ENCODE results near the gene MPV17L2.

MPV17L2 gene

DNA sequence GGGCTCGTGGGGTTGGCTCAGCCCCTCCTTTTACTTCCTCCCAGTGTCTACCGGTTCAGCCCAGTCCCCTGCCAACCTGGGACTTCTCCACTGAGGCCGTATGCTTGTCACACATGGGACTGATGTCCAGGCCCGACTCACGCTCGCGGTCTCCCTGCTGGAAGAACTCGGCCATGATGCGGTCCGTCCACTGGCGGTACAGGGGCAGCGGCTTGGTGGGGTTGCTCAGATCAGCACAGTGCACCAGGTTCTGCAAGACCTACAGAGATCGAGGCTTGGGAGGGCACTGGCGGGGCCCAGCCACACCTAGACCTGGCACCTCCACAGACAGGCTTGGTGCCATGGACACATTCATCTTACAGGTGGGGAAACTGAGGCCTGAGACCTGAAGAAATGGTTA is 18.7 kb downstream of the MPV17L2 start:
- no peaks in the 10 kb centered on the region for H3K36me3 Mint-ChIP-seq
- H3K27ac Mint-ChIP-seq = no peak overlapping the region
- H3K27me3 Mint-ChIP-seq = peaks cover 43% of the 10 kb centered on the region

DNA sequence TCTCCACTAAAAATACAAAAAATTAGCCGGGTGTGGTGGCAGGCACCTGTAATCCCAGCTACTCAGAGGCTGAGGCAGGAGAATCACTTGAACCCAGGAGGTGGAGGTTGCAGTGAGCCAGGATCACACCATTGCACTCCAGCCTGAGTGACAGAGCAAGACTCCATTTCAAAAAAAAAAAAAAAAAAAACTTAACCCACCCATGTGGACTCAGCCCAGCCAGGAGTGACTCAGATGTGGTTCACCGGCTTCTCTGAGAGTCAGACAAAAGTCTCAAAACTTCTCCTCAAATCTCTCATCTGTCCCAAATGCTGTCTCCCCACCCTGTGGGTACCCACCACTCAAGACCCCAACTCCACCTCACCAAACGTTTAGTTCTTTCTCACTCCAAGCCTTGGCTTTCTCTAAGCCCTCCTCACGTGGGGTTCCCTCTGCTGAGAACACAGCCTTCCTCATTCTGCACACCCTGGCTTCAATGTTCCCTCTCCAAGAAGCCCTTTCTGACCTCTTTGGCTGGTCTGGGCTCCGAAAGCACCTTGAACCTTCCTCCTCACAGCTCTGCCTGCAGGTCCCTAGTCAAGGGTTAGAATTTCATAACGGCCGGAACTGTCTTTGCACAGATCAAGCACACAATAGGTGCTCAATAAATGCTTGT is 21.9 kb downstream of the MPV17L2 start:
- Mint-ChIP-seq H3K27ac (peak overlapping the region; percentile 33), H3K4me3 (no peak overlapping the region), H3K4me1 (no peaks in the 10 kb centered on the region), H3K9me3 (no peaks in the 10 kb centered on the region), H3K36me3 (no peaks in the 10 kb centered on the region), H3K27me3 (peaks cover 36% of the 10 kb centered on the region)
- ATAC-seq = peak; percentile 44

More for the DNA sequence above, 18.7 kb downstream of the MPV17L2 start:
- peaks cover 4% of the 10 kb centered on the region for H3K4me1 Mint-ChIP-seq
- no peak for ATAC-seq
- H3K9me3 Mint-ChIP-seq = no peaks in the 10 kb centered on the region
- H3K4me3 Mint-ChIP-seq = no peak overlapping the region

DNA sequence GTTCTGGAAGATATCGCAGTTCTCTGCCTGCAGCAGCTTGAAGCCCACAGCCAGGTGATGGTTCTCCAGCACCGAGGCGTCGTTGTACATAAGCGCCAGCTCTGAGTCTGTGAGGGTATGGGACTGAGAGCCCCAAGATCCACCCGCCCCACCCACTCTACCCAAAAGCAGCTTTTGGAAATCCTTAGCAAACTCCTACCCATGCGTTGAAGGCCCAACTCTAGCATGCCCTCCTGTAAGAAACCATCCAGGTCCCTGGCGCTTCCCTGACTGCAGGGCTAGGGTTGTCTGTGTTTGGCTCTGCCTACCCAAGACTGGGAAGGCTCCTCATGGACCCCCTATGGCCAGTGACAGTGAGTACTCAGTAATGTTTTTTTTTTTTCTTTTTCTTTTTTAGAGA is 23.8 kb downstream of the MPV17L2 start:
- Mint-ChIP-seq H3K4me1 (no peaks in the 10 kb centered on the region), H3K9me3 (no peaks in the 10 kb centered on the region), H3K4me3 (no peak overlapping the region), H3K27me3 (peaks cover 36% of the 10 kb centered on the region), H3K27ac (no peak overlapping the region), H3K36me3 (no peaks in the 10 kb centered on the region)
- ATAC-seq = no peak

DNA sequence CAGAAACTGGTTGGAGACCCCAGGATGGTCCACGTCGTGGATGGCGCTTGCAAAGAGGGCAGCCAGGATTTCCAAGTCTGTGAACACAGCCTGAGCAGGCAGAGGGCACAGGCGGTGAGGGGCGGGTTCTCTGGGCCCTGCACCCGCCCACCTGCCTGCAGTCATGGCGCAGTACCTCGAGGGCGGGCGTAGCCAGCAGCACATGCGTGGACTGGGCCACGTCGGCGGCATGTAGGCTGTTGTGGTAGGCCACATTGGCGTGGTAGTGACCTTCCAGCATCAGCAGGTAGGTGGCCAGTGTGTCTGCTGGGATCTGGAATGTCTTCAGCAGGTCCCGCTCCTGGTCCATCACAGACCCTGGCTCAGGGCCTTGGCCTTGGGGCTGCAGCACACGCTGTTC is 25.1 kb downstream of the MPV17L2 start:
- H3K27me3 Mint-ChIP-seq = peaks cover 46% of the 10 kb centered on the region
- no peaks in the 10 kb centered on the region for H3K4me1 Mint-ChIP-seq
- H3K9me3 Mint-ChIP-seq = no peaks in the 10 kb centered on the region
- no peaks in the 10 kb centered on the region for H3K36me3 Mint-ChIP-seq
- ATAC-seq = no peak
- H3K27ac Mint-ChIP-seq = no peak overlapping the region
- H3K4me3 Mint-ChIP-seq = no peak overlapping the region

DNA sequence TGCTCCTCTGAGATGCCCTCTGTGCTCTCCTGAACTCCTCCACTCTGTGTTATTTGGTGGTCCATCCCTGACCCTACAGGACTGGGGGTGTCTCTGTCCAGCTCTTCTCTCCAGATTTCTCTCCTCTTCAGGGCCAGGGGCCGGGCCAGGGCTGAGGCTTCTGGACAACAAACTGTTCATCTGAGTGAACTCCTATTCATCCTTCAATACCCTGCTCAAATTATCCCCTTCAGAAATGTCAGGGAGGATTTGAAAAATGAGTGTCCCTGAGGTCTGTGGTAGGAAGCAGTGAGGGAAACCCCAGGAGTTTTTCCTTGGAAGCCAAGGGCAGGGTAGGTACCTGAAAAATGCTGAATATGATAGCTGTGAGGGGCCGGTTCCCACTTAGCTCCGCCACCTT is 25.6 kb downstream of the MPV17L2 start:
- no peaks in the 10 kb centered on the region for H3K9me3 Mint-ChIP-seq
- H3K4me1 Mint-ChIP-seq = no peaks in the 10 kb centered on the region
- H3K4me3 Mint-ChIP-seq = no peak overlapping the region
- H3K36me3 Mint-ChIP-seq = no peaks in the 10 kb centered on the region
- ATAC-seq = no peak
- H3K27me3 Mint-ChIP-seq = peaks cover 47% of the 10 kb centered on the region
- no peak overlapping the region for H3K27ac Mint-ChIP-seq

DNA sequence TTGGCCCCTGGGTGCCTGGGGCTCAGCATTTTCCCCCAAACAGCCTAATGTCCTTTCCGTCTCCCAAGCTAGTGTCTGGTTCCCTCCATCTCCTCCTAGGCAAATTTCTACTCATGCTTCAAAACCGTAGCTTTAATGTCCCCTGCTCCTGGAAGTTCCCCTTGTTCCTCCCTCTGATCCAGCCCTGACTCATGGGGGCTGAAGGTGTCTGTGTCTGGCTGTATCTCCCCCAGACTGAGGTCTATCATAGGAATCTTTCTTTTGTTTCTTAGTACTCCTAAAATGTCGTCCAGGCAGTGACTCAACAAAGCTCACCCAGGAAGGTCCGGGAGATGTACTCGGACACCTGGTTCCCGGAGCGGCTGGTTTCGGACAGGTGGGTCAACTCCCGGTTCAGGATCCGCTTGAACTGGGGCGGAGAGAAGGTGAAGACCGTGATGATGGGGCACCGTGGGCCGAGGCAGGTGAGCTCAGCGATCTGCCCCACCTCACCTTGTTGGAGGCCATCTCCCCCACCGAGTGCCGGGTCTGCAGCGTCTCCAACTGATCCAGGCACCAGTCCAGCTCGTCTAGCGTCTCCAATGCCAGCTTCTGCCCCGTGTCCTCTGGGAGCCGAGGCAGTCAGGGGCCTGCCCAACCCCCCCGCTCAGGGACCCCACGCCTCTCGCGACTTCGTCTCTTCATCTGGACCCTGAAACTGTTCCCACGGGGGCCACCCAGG is 27.1 kb downstream of the MPV17L2 start:
- Mint-ChIP-seq H3K4me3 (no peak overlapping the region), H3K27ac (no peak overlapping the region), H3K4me1 (peaks cover 15% of the 10 kb centered on the region), H3K9me3 (no peaks in the 10 kb centered on the region), H3K27me3 (peaks cover 56% of the 10 kb centered on the region), H3K36me3 (no peaks in the 10 kb centered on the region)
- ATAC-seq = no peak

DNA sequence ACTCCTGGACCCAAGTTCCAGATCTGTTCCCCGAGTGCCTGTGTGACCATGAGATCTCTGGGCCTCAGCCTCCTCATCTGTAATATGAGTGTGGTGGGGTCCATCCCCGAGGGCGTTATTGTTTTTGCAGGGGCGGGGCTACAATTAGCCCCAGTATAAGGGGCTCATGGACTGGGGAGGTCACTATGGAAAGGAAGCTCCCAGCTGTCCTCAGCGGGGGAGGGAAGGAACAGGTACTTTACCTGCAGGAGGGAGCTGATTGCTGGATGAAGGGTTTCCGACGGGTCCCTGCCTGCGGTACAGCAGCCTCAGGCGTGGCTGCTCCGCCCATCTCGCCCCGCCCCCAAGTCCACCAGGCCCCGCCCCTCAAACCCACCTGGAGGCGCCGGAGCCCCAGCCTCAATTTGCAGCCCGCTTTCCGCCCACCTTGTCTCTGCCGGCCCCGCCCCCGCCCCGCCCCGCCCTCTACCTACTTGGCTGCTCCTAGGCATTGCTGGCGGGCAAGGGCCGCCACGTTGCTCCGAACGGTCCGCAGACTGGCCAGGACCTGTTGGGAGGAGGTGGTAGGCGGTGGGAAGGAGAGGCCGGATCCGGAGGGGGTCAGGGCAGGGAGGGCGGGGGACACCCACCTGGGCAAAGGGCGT is 27.7 kb downstream of the MPV17L2 start:
- peaks cover 21% of the 10 kb centered on the region for H3K4me1 Mint-ChIP-seq
- no peak overlapping the region for H3K4me3 Mint-ChIP-seq
- H3K27me3 Mint-ChIP-seq = peaks cover 63% of the 10 kb centered on the region
- ATAC-seq = no peak
- H3K27ac Mint-ChIP-seq = no peak overlapping the region
- no peaks in the 10 kb centered on the region for H3K36me3 Mint-ChIP-seq
- no peaks in the 10 kb centered on the region for H3K9me3 Mint-ChIP-seq

DNA sequence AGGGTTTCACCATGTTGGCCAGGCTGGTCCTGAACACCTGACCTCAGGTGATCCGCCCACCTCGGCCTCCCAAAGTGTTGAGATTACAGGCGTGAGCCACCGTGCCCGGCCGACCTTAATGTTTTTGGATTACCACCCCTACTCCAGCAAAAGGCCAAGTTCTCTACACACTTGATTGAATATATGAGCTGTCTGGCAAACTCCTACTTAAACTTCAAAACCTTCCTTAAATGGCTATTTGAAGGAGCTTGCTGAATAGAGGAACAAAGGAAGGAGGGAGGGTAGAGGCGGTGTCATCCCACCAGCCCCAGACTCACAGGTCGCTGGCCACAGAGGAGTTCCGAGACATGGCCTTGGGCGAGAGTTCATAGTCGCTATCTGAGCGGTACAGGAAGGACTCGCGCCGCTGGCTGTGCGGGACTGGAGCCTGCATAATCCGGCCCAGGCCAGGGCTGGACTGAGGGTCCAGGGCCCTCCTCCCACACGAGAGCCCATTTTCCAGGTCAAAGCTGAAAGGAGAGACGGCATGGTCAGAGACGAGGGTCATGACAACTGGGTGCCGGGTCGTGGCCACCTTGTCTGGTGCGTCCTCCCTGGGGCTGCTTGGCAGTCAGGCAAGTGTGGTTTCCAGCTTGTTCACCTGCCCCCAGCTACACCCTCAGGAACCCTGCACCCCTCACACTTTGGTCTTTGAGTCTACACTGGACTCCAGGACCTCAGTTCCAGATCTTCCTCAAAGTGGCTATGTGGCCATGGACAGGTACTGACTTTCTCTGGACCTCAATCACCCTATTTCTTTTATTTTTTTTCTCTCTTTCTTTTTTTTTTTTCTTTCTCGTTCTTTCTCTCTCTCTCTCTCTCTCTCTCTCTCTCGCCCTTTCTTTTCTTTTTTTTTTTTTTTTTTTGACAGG is 29.1 kb downstream of the MPV17L2 start:
- Mint-ChIP-seq H3K9me3 (no peaks in the 10 kb centered on the region), H3K27ac (no peak overlapping the region), H3K4me3 (no peak overlapping the region), H3K4me1 (peaks cover 26% of the 10 kb centered on the region), H3K36me3 (no peaks in the 10 kb centered on the region), H3K27me3 (peaks cover 75% of the 10 kb centered on the region)
- no peak for ATAC-seq

DNA sequence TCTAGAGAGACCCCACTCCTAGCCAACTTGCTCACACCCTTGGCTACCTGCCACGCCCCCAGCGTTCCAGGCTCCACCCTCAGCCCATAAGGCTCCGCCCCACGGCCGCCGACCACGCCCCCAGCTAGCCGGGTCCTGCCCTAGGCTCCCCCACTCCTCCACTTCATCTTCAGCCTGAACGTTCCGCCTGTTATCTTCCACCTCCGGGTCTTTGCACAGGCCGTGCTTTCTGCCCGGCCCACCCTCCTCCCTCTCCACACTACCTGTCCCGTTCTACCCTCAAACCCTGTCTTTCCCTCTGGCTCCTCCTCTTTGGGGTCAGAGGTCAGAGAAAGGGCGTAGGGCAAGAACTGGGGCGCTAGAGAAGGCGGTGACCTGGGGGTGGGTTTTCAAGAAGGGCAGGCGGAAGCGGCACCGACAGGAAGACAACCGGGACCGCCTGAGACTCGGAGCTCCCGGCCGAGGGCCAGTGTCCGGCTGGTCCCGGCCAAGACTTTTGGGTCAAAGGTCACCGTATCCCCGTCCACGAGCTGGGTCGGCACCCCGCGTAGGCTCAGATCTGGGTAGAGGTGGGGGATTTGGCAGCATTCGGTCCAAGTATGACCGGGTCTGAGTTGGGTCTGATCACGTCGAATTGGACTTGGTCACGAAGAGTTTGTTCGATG is 31.0 kb downstream of the MPV17L2 start:
- Mint-ChIP-seq H3K36me3 (no peaks in the 10 kb centered on the region), H3K9me3 (no peaks in the 10 kb centered on the region), H3K4me3 (peak overlapping the region; percentile 87), H3K4me1 (peaks cover 37% of the 10 kb centered on the region), H3K27me3 (peaks cover 87% of the 10 kb centered on the region), H3K27ac (peak overlapping the region; percentile 78)
- no peak for ATAC-seq

DNA sequence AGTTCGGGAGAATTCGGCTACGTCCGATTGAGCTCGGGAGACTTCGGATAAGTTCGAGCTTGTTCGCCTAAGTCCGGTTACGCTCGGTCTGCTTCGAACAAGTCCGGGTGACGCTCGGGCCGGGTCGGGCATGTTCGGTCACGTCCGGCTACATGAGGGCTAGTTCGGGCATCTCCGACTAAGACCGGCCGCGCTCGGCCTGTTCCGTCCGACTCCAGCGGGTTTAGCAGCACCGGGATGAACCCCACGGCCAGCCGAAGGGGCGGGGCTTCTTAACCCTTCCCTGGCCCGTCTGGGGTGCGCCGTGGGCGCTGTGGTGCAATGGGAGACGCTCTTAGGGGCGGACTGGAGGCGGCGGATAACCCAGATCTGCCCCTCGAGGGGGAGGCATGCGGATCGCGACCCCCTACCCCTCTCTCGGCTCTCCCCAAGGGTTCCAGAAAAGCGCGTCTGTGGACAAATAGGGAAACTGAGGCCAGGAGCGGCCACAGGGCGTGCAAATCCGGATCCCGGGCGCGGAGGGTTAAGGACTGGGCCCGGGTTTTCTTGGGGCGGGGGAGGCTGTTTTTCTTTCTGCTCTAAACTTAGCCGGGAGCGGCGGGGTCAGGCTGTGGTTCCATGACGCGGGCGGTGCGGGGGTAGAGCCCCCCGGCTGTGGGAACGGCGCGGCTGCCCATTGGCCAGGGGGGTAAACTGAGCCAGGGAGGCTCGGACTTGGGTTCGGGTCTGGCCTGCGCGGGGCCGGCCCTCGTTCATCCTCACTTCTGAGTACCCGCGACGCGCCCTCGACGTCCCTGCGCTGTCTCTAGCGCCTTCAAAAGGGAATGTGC is 31.7 kb downstream of the MPV17L2 start:
- H3K36me3 Mint-ChIP-seq = no peaks in the 10 kb centered on the region
- ATAC-seq = peak; percentile 99
- peaks cover 37% of the 10 kb centered on the region for H3K4me1 Mint-ChIP-seq
- H3K4me3 Mint-ChIP-seq = peak overlapping the region; percentile 87
- no peaks in the 10 kb centered on the region for H3K9me3 Mint-ChIP-seq
- H3K27ac Mint-ChIP-seq = peak overlapping the region; percentile 78
- peaks cover 89% of the 10 kb centered on the region for H3K27me3 Mint-ChIP-seq

DNA sequence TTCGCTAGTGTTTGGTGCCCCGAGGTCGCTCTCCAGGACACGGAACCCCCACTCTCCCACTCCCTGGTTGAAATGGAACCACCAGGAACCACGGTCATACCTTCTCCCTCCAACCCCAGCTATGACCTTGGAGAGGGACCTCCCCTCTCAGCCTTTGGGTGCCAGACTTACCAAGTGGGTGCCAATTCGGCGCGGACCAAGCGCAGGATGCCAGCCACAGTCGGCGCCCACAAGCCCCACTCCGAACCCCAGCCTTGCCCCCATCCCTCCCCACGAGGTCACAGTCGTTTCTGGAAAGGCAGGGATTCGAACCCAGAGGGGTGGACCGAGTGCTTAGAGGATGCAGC is 32.3 kb downstream of the MPV17L2 start:
- Mint-ChIP-seq H3K9me3 (no peaks in the 10 kb centered on the region), H3K4me1 (peaks cover 37% of the 10 kb centered on the region), H3K27me3 (peaks cover 89% of the 10 kb centered on the region), H3K4me3 (peak overlapping the region; percentile 22), H3K36me3 (no peaks in the 10 kb centered on the region), H3K27ac (peak overlapping the region; percentile 78)
- ATAC-seq = no peak

DNA sequence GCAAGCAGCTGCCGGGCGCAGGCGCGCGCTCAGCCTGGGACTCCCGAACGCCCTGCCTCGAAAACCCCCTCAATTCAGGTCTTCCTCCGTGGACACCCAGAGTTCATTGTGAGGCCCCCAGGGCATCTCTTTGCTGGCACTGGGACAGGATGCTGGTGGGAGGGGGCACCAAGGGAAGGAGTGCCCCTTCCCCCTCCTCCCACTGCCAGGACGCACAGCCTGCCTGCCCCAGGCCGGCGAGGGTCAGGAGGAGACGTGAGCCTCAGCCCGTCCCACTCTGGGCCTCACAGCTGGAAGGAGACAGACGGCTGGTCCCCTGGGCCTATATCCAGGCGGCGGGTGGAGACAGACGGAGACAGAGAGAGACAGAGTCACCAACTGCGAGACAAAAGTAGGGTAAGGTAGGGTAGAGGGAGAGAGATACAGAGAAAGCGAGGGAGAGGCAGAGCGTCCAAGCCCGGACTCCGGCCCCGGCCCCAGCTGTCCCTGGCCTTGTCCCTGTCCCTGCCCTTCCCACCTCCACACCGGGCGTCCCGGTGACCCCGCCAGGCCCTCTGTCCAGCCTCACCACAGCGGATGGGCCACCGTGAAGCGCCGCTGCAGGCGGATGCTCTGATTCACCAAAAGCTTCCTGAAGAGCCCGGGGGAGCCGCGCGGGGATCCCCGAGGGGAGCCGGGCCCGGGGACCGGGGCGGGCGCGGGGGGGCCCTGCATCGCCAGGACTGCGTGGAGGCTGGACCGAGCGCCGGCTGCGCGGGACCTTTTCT is 32.9 kb downstream of the MPV17L2 start, which contains the start of gene PDE4C:
Gene PDE4C, minus strand, starts transcription at position 737 of the 767 bp plus-strand sequence. Its CDS starts 23 bp downstream, at position 714.
- Mint-ChIP-seq H3K27me3 (peaks cover 89% of the 10 kb centered on the region), H3K27ac (peak within 1 kb of the TSS; percentile 78), H3K4me1 (peaks cover 42% of the 10 kb centered on the region), H3K36me3 (no peaks in the 10 kb centered on the region), H3K4me3 (peak within 1 kb of the TSS; percentile 22), H3K9me3 (no peaks in the 10 kb centered on the region)
- no peak for ATAC-seq

DNA sequence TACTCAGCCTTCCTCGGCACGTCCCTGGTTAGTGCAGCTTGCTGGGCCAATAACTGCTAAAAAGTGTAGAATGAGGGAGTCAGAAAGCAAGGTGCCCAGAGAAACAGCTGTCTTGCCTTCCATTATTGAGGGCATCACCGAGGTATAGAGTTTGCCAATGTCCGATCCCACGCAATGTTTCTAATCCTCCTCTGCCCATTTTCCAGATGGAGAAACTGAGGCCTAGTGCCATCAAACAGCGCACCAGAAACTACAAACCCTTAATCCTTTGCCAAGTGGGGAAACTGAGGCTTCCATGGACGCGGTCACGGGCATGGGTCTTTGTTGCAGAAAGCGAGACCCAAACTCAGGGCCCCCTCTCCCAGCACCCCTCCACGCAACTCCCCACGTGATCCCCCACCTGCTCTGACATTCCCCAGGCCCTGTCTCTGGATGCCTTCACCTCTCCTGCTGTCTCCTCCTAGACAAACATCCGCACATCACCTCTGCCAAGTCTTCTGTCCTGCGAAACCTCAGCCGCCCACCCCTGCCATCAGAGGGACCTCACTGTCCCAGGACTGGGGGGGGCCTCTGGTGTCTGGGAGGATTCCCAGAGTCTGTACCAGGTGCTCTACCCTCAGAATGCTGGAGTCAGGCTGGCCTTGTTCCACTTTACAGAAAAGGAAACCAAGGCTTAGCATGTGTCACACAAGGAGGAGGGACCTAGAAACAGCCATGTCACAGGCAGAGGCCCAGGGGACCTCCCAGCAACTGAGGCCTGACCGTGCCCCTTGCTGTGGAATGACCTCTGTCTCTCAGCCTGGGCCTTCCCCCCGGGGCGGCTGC is 34.1 kb downstream of the MPV17L2 start:
- Mint-ChIP-seq H3K4me1 (peaks cover 55% of the 10 kb centered on the region), H3K9me3 (no peaks in the 10 kb centered on the region), H3K36me3 (no peaks in the 10 kb centered on the region), H3K4me3 (no peak overlapping the region), H3K27ac (no peak overlapping the region), H3K27me3 (peaks cover 84% of the 10 kb centered on the region)
- no peak for ATAC-seq

Data from stimulated activated memory B cell treated with anti-CD40 and anti-IgM and Interleukin-4, amounts not matched to agents 10 μg/mL and 1 μg/mL and 100 μg/mL, for 72 hours (primary cell).